Activated T-cell treated with anti-CD3 and anti-CD28 coated beads, Interleukin-2, amount 50 U/mL, for 4 hours (primary cell): Measurements from ENCODE around the gene CCSER1. TPM values are rescaled to one million over a fixed set of nuclear protein-coding genes. Genes with fewer than 3 reads are reported as not detected.
"Not testable (repeated sequence)": the region's sequence is repeated elsewhere in the genome, so short reads cannot be mapped to it uniquely, and the experiment has no call there.

Experiments used
- ATAC-seq, 2 donors: fragments of 200-7000 bp; cut with Tn5 transposase; one replicate each; pipeline ENCODE4 v1.10.0; 2021
- DNase-seq: peaks from one replicate; pipeline ENCODE4 v3.0.0-alpha.2; 2020
- H3K27me3 Mint-ChIP-seq: one replicate; pipeline ENCODE4 v1.8.0; 2021; ENCODE audit warnings: low read depth, mixed read lengths
- H3K36me3 Mint-ChIP-seq: one replicate; pipeline ENCODE4 v1.8.0; 2022; ENCODE audit warnings: mixed read lengths; ENCODE audit not compliant: insufficient read depth
- H3K4me1 Mint-ChIP-seq: one replicate; pipeline ENCODE4 v1.8.0; 2021; ENCODE audit warnings: low read depth, mixed read lengths
- H3K4me3 Mint-ChIP-seq: one replicate; pipeline ENCODE4 v1.8.0; 2021; ENCODE audit warnings: mild to moderate bottlenecking, moderate library complexity, mixed read lengths
- H3K9me3 Mint-ChIP-seq: one replicate; pipeline ENCODE4 v1.8.0; 2021; ENCODE audit warnings: mixed read lengths
- total RNA-seq, 3 donors: library from RNA; stranded (reverse); gene quantifications; one replicate each; pipeline ENCODE4 v1.2.1, GENCODE V29; 2021

The CCSER1 gene
- total RNA-seq, 3 donors from 2014 or later, result 0.10 to 0.16 TPM; not detected in 1

DNA sequence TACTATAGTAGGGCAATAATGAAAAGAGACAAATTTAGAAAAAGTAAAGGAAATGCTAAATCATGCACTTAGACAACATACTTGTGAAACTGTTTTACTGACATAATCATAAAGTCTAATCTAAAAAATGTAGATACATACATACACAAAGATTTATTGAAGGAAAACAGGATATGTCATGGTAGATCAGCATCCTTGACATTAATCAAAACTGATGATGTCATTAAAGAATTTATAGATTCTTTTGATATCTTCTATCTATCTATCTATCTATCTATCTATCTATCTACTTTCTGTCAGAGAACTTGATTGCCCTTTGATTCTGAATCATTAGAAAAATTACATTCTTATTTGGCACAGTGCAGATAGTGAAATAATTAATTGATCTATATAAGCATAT lies 311.3 kb downstream of the CCSER1 start:
- ATAC-seq (no peak), DNase-seq (no peak)
- H3K4me3 Mint-ChIP-seq, result no peak overlapping the region
- H3K4me1 Mint-ChIP-seq, result no peaks in the 10 kb centered on the region
- no peaks in the 10 kb centered on the region for H3K36me3 Mint-ChIP-seq
- H3K9me3 Mint-ChIP-seq, result no peaks in the 10 kb centered on the region
- H3K27me3 Mint-ChIP-seq, result no peaks in the 10 kb centered on the region

- Mint-ChIP-seq H3K4me3 (no peak overlapping the region), H3K4me1 (no peaks in the 10 kb centered on the region), H3K36me3 (no peaks in the 10 kb centered on the region), H3K27me3 (no peaks in the 10 kb centered on the region), H3K9me3 (no peaks in the 10 kb centered on the region)
- DNase-seq (no peak), ATAC-seq (no peak)
Measured at GRCh38 chr4:90441770-90442169, 314.6 kb downstream of the CCSER1 start.

DNA sequence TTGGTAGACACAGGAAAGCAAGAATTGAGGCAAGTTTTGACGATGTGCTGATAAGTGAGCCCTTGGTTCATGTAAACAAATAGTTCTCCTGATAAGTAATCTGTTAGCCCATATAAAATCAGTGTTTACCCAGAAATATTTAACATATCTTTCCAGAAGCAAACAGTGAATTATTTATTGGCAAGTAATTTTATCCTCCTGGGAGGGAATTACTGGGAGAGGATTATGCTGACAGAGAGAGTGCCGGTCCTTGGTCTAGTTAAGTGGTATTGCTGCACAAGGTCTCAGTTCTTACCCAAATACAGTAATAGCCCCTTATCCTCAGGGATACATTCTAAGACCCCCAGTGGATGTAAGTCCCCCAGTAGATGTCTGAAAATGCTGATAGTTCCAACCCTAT lies 315.4 kb downstream of the CCSER1 start:
- Mint-ChIP-seq H3K9me3 (no peaks in the 10 kb centered on the region), H3K36me3 (no peaks in the 10 kb centered on the region), H3K27me3 (no peaks in the 10 kb centered on the region), H3K4me3 (no peak overlapping the region), H3K4me1 (no peaks in the 10 kb centered on the region)
- no peak for DNase-seq
- no peak for ATAC-seq

DNA sequence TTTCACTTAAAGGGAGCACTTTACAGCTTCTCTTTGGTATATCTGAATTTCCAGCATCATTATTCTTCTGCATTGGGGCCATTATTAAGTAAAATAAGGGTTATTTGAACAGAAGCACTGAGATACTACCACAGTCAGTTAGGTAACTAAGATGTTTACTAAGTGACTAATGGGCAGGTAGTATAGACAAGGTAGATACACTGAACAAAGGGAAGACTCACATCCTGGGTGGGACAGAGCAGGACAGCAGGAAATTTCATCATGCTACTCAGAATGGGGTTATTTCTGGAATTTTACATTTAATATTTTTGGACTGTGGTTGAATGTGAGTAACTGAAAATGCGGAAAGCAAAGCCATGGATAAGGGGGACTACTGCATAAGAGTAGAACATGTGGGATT lies 316.0 kb downstream of the CCSER1 start:
- no peaks in the 10 kb centered on the region for H3K36me3 Mint-ChIP-seq
- no peaks in the 10 kb centered on the region for H3K27me3 Mint-ChIP-seq
- ATAC-seq, result no peak
- no peaks in the 10 kb centered on the region for H3K9me3 Mint-ChIP-seq
- no peak for DNase-seq
- no peak overlapping the region for H3K4me3 Mint-ChIP-seq
- no peaks in the 10 kb centered on the region for H3K4me1 Mint-ChIP-seq

DNA sequence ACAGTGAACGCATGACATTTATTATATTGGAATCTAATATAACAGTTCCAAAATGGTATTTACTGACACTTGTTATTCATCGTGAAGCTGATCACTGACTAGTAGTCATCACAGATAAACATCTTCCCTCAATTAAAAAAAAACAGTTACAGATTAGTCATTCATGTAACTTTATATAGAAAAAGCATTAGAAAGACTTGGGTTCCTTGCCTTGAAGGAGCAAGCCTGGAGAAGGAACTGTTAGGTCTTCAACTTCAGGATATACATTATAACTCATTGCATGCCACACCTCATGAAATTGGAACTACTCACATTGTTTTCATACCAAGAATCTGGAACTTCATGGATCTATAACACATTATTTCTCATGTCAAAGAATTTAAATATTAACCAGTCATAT lies 317.7 kb downstream of the CCSER1 start:
- Mint-ChIP-seq H3K27me3 (no peaks in the 10 kb centered on the region), H3K4me3 (no peak overlapping the region), H3K36me3 (no peaks in the 10 kb centered on the region), H3K9me3 (no peaks in the 10 kb centered on the region), H3K4me1 (no peaks in the 10 kb centered on the region)
- DNase-seq (no peak), ATAC-seq (no peak)

DNA sequence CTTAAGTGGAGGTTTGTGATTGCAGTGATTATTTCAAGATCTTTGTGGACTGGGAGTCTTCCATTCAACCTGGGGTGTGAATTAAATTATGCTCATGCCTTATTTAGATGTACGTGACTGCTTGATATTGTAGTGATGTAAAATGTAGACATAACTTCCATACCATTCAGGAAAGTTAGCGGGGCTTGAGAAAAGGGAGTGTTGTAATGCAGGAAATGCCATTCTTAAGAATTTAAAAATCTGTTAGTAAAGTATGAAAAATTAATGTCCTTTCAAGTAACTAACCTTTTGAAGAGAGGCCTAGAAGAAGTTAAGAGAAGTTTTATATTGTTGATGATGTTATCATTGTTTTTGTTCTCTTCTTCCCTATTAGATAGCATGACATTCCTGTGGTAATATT lies 318.2 kb downstream of the CCSER1 start:
- H3K4me1 Mint-ChIP-seq, result no peaks in the 10 kb centered on the region
- no peak for DNase-seq
- no peak for ATAC-seq
- no peaks in the 10 kb centered on the region for H3K9me3 Mint-ChIP-seq
- H3K4me3 Mint-ChIP-seq, result no peak overlapping the region
- H3K27me3 Mint-ChIP-seq, result no peaks in the 10 kb centered on the region
- H3K36me3 Mint-ChIP-seq, result no peaks in the 10 kb centered on the region

- Mint-ChIP-seq H3K27me3 (no peaks in the 10 kb centered on the region), H3K4me3 (no peak overlapping the region), H3K36me3 (no peaks in the 10 kb centered on the region), H3K9me3 (no peaks in the 10 kb centered on the region), H3K4me1 (no peaks in the 10 kb centered on the region)
- DNase-seq, result no peak
- no peak for ATAC-seq
Measured at GRCh38 chr4:90449626-90450025, 322.4 kb downstream of the CCSER1 start.

GRCh38 chr4:90456891-90457290 lies 329.7 kb downstream of the CCSER1 start:
- no peaks in the 10 kb centered on the region for H3K4me1 Mint-ChIP-seq
- H3K9me3 Mint-ChIP-seq, result no peaks in the 10 kb centered on the region
- no peaks in the 10 kb centered on the region for H3K36me3 Mint-ChIP-seq
- no peak overlapping the region for H3K4me3 Mint-ChIP-seq
- ATAC-seq (no peak), DNase-seq (no peak)
- no peaks in the 10 kb centered on the region for H3K27me3 Mint-ChIP-seq

- ATAC-seq, result no peak
- Mint-ChIP-seq H3K4me3 (no peak overlapping the region), H3K4me1 (no peaks in the 10 kb centered on the region), H3K36me3 (no peaks in the 10 kb centered on the region), H3K9me3 (no peaks in the 10 kb centered on the region), H3K27me3 (no peaks in the 10 kb centered on the region)
- DNase-seq, result no peak
Measured at GRCh38 chr4:90457817-90458216, 330.6 kb downstream of the CCSER1 start.

DNA sequence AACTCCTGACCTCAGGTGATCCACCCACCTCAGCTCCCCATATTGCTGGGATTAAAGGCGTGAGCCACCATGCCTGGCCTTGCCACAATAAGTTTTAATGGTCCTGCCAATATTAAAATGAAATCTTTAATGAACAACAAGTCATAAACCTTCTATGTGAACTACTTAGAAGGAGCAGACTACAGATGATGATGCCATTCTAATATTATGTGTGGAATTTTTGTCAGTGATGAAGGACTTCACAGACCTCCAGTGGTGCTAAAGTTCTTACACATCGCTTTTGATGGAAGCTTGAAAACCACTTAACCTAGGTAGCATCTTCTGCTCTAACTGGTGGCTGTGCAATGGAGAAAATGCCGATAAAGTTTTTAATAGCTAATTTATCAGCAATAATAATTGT lies 331.4 kb downstream of the CCSER1 start:
- ATAC-seq (no peak), DNase-seq (no peak)
- Mint-ChIP-seq H3K4me3 (no peak overlapping the region), H3K9me3 (no peaks in the 10 kb centered on the region), H3K27me3 (no peaks in the 10 kb centered on the region), H3K4me1 (no peaks in the 10 kb centered on the region), H3K36me3 (no peaks in the 10 kb centered on the region)

DNA sequence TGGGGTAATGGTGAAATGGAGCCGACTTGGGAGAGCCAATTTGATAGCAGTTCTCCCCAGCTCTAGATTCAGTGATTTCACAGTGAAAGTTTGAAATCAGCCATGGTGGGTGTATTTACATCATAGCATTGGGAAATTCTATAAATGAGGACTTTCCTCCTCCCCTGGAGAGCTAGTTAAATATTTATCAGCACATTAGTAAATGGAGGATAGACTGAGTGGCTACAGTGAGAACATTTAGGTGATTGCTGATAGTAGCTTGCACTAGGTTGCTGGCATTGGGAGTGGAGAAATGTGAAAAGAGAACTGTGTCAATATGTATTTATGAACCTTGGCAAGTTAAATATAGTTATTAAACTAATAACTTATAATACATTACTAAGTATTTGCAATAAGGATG lies 347.3 kb downstream of the CCSER1 start:
- ATAC-seq, result no peak
- Mint-ChIP-seq H3K4me1 (no peaks in the 10 kb centered on the region), H3K4me3 (no peak overlapping the region), H3K9me3 (no peaks in the 10 kb centered on the region), H3K27me3 (no peaks in the 10 kb centered on the region), H3K36me3 (no peaks in the 10 kb centered on the region)
- no peak for DNase-seq

- no peaks in the 10 kb centered on the region for H3K27me3 Mint-ChIP-seq
- no peaks in the 10 kb centered on the region for H3K4me1 Mint-ChIP-seq
- ATAC-seq (no peak), DNase-seq (no peak)
- H3K4me3 Mint-ChIP-seq, result no peak overlapping the region
- no peaks in the 10 kb centered on the region for H3K36me3 Mint-ChIP-seq
- H3K9me3 Mint-ChIP-seq, result no peaks in the 10 kb centered on the region
Measured at GRCh38 chr4:90476019-90476418, 348.8 kb downstream of the CCSER1 start.

- H3K36me3 Mint-ChIP-seq, result no peaks in the 10 kb centered on the region
- ATAC-seq, result no peak
- H3K4me1 Mint-ChIP-seq, result no peaks in the 10 kb centered on the region
- DNase-seq, result no peak
- H3K9me3 Mint-ChIP-seq, result no peaks in the 10 kb centered on the region
- H3K4me3 Mint-ChIP-seq, result no peak overlapping the region
- H3K27me3 Mint-ChIP-seq, result no peaks in the 10 kb centered on the region
Measured at GRCh38 chr4:90476586-90476985, 349.4 kb downstream of the CCSER1 start.

GRCh38 chr4:90484894-90485293 lies 357.7 kb downstream of the CCSER1 start:
- ATAC-seq, H3K4me3 Mint-ChIP-seq, DNase-seq, H3K9me3 Mint-ChIP-seq, H3K27me3 Mint-ChIP-seq, H3K4me1 Mint-ChIP-seq, H3K36me3 Mint-ChIP-seq: not testable (repeated sequence)

GRCh38 chr4:90486346-90486745 lies 359.2 kb downstream of the CCSER1 start:
- H3K27me3 Mint-ChIP-seq, result no peaks in the 10 kb centered on the region
- no peak overlapping the region for H3K4me3 Mint-ChIP-seq
- no peak for DNase-seq
- no peaks in the 10 kb centered on the region for H3K36me3 Mint-ChIP-seq
- no peak for ATAC-seq
- H3K9me3 Mint-ChIP-seq, result peaks cover 8% of the 10 kb centered on the region
- no peaks in the 10 kb centered on the region for H3K4me1 Mint-ChIP-seq

GRCh38 chr4:90495211-90495610 lies 368.0 kb downstream of the CCSER1 start:
- no peaks in the 10 kb centered on the region for H3K27me3 Mint-ChIP-seq

More at GRCh38 chr4:90495211-90495610, 368.0 kb downstream of the CCSER1 start:
- ATAC-seq (no peak), DNase-seq (no peak)
- peaks cover 12% of the 10 kb centered on the region for H3K9me3 Mint-ChIP-seq
- H3K4me3 Mint-ChIP-seq, result no peak overlapping the region
- H3K36me3 Mint-ChIP-seq, result no peaks in the 10 kb centered on the region
- no peaks in the 10 kb centered on the region for H3K4me1 Mint-ChIP-seq
